SK-N-SH (cell line): ENCODE results near the gene HEPN1. TPM values are rescaled to one million over a fixed set of nuclear protein-coding genes. Genes with fewer than 3 reads are reported as not detected.

ENCODE experiments used
- CTCF ChIA-PET: fragments of 300-600, 350-600 bp; formaldehyde crosslinking; extraction: SDS; loops from one replicate; lab custom pipeline; 2021; lab: Yijun Ruan, JAX
- POLR2A ChIA-PET: fragments of 350-600 bp; sonication (Branson Sonifier 250); formaldehyde crosslinking; extraction: SDS; loops from one replicate; lab custom pipeline; 2020; ENCODE audit warnings: antibody characterized with exemption, inconsistent platforms; lab: Yijun Ruan, JAX
- DNase-seq: peaks from one replicate; pipeline ENCODE4 v3.0.0; 2012
- H2AFZ ChIP-seq: fragments of 200-600 bp; sonication (generic); 2 replicates; pipeline ENCODE4 v1.8.1; 2016; ENCODE audit warnings: antibody characterized with exemption, mild to moderate bottlenecking, low read depth
- H3F3A ChIP-seq: fragments of 200-600 bp; sonication (generic); replicated peaks from 2 replicates; pipeline ENCODE3; 2016; ENCODE audit warnings: antibody characterized with exemption, mild to moderate bottlenecking; ENCODE audit not compliant: insufficient read depth
- H3K27ac ChIP-seq, 2 experiments: fragments of 200-500 bp in 1 of 2; fragments of 200-600 bp in 1 of 2; sonication (Bioruptor generic) in 1 of 2; sonication (generic), shearing (Covaris generic) in 1 of 2; 2 replicates each; pipeline versions ENCODE4 v1.5.1 to v1.6.1; 2014 to 2016; ENCODE audit warnings: low read depth in 2 of 2, inconsistent platforms in 1 of 2, low read length in 1 of 2, mild to moderate bottlenecking in 1 of 2, mixed read lengths in 1 of 2
- H3K27me3 ChIP-seq: fragments of 200-600 bp; sonication (generic), shearing (Covaris generic); 2 replicates; pipeline ENCODE4 v1.6.1; 2016; ENCODE audit warnings: mixed run types; ENCODE audit not compliant: insufficient read depth
- H3K36me3 ChIP-seq, 2 experiments: fragments of 200-500 bp in 1 of 2; fragments of 200-600 bp in 1 of 2; sonication (Bioruptor generic) in 1 of 2; sonication (generic) in 1 of 2; replicated peaks in 1 of 2; 2 replicates each; pipeline versions ENCODE3 to v1.5.1; 2014 to 2016; ENCODE audit warnings: low read length in 1 of 2, mild to moderate bottlenecking in 1 of 2; ENCODE audit not compliant: insufficient read depth in 2 of 2, control insufficient read depth in 1 of 2
- H3K4me1 ChIP-seq, 2 experiments: fragments of 200-500 bp in 1 of 2; fragments of 200-600 bp in 1 of 2; sonication (Bioruptor generic) in 1 of 2; sonication (generic), shearing (Covaris generic) in 1 of 2; 2 replicates each; pipeline versions ENCODE4 v1.5.1 to v1.6.1; 2014 to 2016; ENCODE audit warnings: low read depth in 1 of 2, low read length in 1 of 2, mixed run types in 1 of 2; ENCODE audit not compliant: insufficient read depth in 2 of 2, control insufficient read depth in 1 of 2
- H3K4me2 ChIP-seq: fragments of 200-600 bp; sonication (generic), shearing (Covaris generic); 2 replicates; pipeline ENCODE4 v1.6.1; 2017; ENCODE audit warnings: mixed run types
- H3K4me3 ChIP-seq, 2 experiments: fragments of 200-500 bp in 1 of 2; fragments of 200-600 bp in 1 of 2; sonication (Bioruptor generic) in 1 of 2; sonication (generic), shearing (Covaris generic) in 1 of 2; 2 replicates each; pipeline versions ENCODE4 v1.5.1 to v1.8.1; 2014 to 2016; ENCODE audit warnings: low read depth in 2 of 2, inconsistent platforms in 1 of 2, low read length in 1 of 2, mild to moderate bottlenecking in 1 of 2, mixed read lengths in 1 of 2, moderate library complexity in 1 of 2
- H3K79me2 ChIP-seq: fragments of 200-600 bp; sonication (generic); 2 replicates; pipeline ENCODE4 v1.8.1; 2017; ENCODE audit warnings: mild to moderate bottlenecking; ENCODE audit not compliant: insufficient read depth
- H3K9ac ChIP-seq: fragments of 200-600 bp; sonication (generic); 2 replicates; pipeline ENCODE4 v1.6.1; 2017; ENCODE audit warnings: mixed run types
- H3K9me2 ChIP-seq: fragments of 200-600 bp; sonication (generic); 2 replicates; pipeline ENCODE4 v1.6.1; 2017; ENCODE audit warnings: mixed run types
- H3K9me3 ChIP-seq: fragments of 200-600 bp; sonication (generic); 2 replicates; pipeline ENCODE4 v1.6.1; 2017; ENCODE audit warnings: mixed run types, mild to moderate bottlenecking, moderate library complexity
- H4K20me1 ChIP-seq: fragments of 200-600 bp; sonication (generic); 2 replicates; pipeline ENCODE4 v1.6.1; 2017; ENCODE audit warnings: mild to moderate bottlenecking, mixed run types; ENCODE audit not compliant: insufficient read depth
- FOSL2 ChIP-seq: IDR thresholded peaks from 2 replicates; pipeline ENCODE4 v1.4.0; 2012; ENCODE audit warnings: low read depth, mild to moderate bottlenecking, moderate library complexity, borderline replicate concordance
- RFX5 ChIP-seq: IDR thresholded peaks from 2 replicates; pipeline ENCODE4 v1.6.1; 2012; ENCODE audit warnings: mild to moderate bottlenecking, improper control_type of control experiment, low read length
- SIN3A ChIP-seq: IDR thresholded peaks from 2 replicates; pipeline ENCODE4 v1.6.1; 2012; ENCODE audit warnings: low read depth, mild to moderate bottlenecking, low read length, moderate library complexity, borderline replicate concordance
- WGBS: methylation state at CpG from one replicate; pipeline ENCODE4 v1.1.6; 2017; ENCODE audit warnings: low lambda C conversion rate; 5-methylcytosine and 5-hydroxymethylcytosine counted together
- polyA plus RNA-seq, 3 experiments: library from polyadenylated mRNA; depleted of rRNA; stranded (reverse); fragments of >200 nt; gene quantifications; 2 replicates each; pipeline ENCODE4 v1.2.3, GENCODE V29; 2012
- TF ChIP-seq, protein P1 (sequence below): fragments of 200-600 bp; sonication (generic); IDR thresholded peaks from 2 replicates; pipeline ENCODE4 v1.6.1; 2017; ENCODE audit warnings: antibody characterized with exemption, mild to moderate bottlenecking, moderate library complexity
- TF ChIP-seq, protein P2 (sequence below): IDR thresholded peaks from 2 replicates; pipeline ENCODE4 v1.4.0; 2012; ENCODE audit warnings: low read depth
- TF ChIP-seq, protein P3 (sequence below): IDR thresholded peaks from 2 replicates; pipeline ENCODE4; 2012

HEPN1 gene
- polyA plus RNA-seq, 1 of the 3 experiments (the other 2 are of a cell fraction), result not detected

DNA sequence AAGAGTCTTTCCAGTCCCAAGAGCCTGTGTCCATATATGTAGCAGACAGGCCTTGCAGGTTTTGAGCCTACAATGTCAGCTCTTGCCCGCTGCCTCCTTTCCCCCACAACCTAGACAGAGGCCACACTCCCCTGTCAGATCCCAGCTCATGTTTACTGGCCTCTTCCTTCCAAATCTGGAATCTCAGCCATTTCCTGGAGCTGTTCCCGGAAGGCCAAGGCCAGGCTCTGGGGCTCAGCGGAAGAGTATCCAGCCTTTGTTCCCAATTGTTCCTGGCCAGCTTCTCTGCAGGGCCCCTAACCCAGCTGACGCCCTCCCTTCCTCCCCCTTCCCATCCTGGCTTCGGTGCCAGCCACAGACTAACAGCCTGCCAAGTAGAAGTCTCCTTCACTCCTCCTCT, 20.3 kb upstream of the HEPN1 start (continued):
- TF ChIP-seq, protein P1, sequence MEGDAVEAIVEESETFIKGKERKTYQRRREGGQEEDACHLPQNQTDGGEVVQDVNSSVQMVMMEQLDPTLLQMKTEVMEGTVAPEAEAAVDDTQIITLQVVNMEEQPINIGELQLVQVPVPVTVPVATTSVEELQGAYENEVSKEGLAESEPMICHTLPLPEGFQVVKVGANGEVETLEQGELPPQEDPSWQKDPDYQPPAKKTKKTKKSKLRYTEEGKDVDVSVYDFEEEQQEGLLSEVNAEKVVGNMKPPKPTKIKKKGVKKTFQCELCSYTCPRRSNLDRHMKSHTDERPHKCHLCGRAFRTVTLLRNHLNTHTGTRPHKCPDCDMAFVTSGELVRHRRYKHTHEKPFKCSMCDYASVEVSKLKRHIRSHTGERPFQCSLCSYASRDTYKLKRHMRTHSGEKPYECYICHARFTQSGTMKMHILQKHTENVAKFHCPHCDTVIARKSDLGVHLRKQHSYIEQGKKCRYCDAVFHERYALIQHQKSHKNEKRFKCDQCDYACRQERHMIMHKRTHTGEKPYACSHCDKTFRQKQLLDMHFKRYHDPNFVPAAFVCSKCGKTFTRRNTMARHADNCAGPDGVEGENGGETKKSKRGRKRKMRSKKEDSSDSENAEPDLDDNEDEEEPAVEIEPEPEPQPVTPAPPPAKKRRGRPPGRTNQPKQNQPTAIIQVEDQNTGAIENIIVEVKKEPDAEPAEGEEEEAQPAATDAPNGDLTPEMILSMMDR, result no peak
- TF ChIP-seq, protein P2, sequence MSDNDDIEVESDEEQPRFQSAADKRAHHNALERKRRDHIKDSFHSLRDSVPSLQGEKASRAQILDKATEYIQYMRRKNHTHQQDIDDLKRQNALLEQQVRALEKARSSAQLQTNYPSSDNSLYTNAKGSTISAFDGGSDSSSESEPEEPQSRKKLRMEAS, result peak; percentile 24
- TF ChIP-seq FOSL2, result no peak
- TF ChIP-seq SIN3A, result peak; percentile 16; the same call in 1 of the 2 replicates
- TF ChIP-seq, protein P3, sequence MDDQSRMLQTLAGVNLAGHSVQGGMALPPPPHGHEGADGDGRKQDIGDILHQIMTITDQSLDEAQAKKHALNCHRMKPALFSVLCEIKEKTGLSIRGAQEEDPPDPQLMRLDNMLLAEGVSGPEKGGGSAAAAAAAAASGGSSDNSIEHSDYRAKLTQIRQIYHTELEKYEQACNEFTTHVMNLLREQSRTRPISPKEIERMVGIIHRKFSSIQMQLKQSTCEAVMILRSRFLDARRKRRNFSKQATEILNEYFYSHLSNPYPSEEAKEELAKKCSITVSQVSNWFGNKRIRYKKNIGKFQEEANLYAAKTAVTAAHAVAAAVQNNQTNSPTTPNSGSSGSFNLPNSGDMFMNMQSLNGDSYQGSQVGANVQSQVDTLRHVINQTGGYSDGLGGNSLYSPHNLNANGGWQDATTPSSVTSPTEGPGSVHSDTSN, result peak; percentile 51
- TF ChIP-seq, all 33 proteins: peak for 10

DNA sequence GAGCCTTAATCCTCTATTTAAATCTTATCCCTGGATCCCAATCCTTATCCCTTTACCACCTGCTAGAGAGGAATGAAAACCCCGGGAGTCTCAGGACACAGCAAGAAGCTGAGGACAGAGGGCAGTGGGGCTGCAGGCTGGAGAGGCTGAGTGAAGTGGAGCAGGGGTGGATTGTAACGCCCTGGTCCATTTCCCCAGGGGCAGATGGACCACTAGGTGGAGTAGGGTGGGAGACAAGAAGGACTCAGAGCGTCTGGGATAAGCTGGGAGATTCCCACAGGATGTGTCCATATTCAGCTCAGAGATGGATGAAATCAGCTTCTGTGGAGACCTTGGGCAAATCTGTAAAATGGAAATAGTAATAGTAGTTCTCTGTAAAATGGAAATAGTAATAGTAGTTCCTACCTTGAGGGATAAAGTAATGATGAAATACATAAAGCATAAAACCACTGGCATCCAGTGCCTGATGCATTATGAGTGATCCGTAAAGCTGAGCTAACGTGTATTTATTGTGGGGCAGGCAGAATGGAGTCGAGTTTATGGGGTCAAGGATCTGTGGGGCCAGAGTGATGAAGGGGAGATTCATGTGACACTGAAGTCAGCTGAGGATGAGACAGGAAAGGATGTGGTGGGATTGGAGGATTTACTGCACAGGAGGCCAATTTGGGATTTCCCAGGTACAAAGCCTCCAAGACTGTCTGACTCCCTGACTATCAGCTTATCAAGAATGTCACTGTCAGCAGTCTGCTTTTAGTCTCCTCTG, 19.5 kb upstream of the HEPN1 start:
- peaks cover 4 to 34% of the 10 kb centered on the region in 2 experiments; a peak in 3 of 4 replicates for H3K4me1 ChIP-seq
- ChIA-PET CTCF (interaction anchor here (1.0 to 1.5 kb wide), 4 partner anchors 18 to 63 kb away, joined by 3 to 4 read pairs (median 4); no protein-coding TSS in a partner anchor), POLR2A (no interaction called here)

More for the DNA sequence above, 19.5 kb upstream of the HEPN1 start:
- Histone ChIP-seq H3K9ac (peak overlapping the region; percentile 64), H3K4me3 (no peak overlapping the region), H3K27me3 (no peaks in the 10 kb centered on the region), H3K36me3 (no peaks in the 10 kb centered on the region), H4K20me1 (no peaks in the 10 kb centered on the region), H3K9me3 (no peaks in the 10 kb centered on the region), H3K4me2 (peak overlapping the region; percentile 56), H3K9me2 (no peaks in the 10 kb centered on the region), H2AFZ (peak overlapping the region; percentile 64), H3F3A (peaks cover 37% of the 10 kb centered on the region), H3K27ac (peak overlapping the region; percentile 78 to 96; a peak in 3 of 4 replicates), H3K79me2 (no peaks in the 10 kb centered on the region)
- peak; percentile 29 for DNase-seq
- WGBS, result 62% methylated on average over 6 of the region's 6 CpGs
- TF ChIP-seq, protein P1, result peak; percentile 34; the same call in 1 of the 2 replicates
- TF ChIP-seq RFX5, result no peak
